Subcutaneous abdominal adipose tissue (tissue), 5 donors: ENCODE measurements around the gene CABLES2.

Source experiments
- H3K27ac ChIP-seq: one replicate; pipeline ENCODE4 v1.7.0; 2013; ENCODE audit warnings: low read depth, mild to moderate bottlenecking, inconsistent platforms, low read length, moderate library complexity
- H3K27me3 ChIP-seq, 5 donors: one replicate each; pipeline ENCODE4 v1.7.0; 2013; ENCODE audit warnings: low read length in 5 of 5, inconsistent platforms in 1 of 5; ENCODE audit not compliant: control insufficient read depth in 5 of 5, insufficient read depth in 4 of 5
- H3K36me3 ChIP-seq, 5 donors: one replicate each; pipeline ENCODE4 v1.7.0; 2013; ENCODE audit warnings: low read length in 5 of 5; ENCODE audit not compliant: control insufficient read depth in 5 of 5, insufficient read depth in 5 of 5
- H3K4me1 ChIP-seq, 5 donors: one replicate each; pipeline ENCODE4 v1.7.0; 2013; ENCODE audit warnings: low read length in 5 of 5, mild to moderate bottlenecking in 3 of 5, moderate library complexity in 1 of 5; ENCODE audit not compliant: control insufficient read depth in 5 of 5, insufficient read depth in 5 of 5
- H3K4me3 ChIP-seq, 5 donors: one replicate each; pipeline ENCODE4 v1.7.0; 2013; ENCODE audit warnings: low read length in 5 of 5, low read depth in 1 of 5
- H3K9ac ChIP-seq, 5 donors: one replicate each; pipeline ENCODE4 v1.7.0; 2013; ENCODE audit warnings: low read length in 5 of 5, mild to moderate bottlenecking in 4 of 5, moderate library complexity in 3 of 5
- H3K9me3 ChIP-seq, 5 donors: one replicate each; pipeline ENCODE4 v1.7.0; 2013; ENCODE audit warnings: low read length in 5 of 5; ENCODE audit not compliant: control insufficient read depth in 5 of 5
- donor health status: healthy.
- donor health status: healthy.
- donor health status: healthy.
- donor health status: healthy.
- donor health status: healthy.

Gene CABLES2

GRCh38 chr20:62396367-62397239 lies 10.5 kb downstream of the CABLES2 start:
- Histone ChIP-seq H3K36me3 (peaks cover 0 to 42% (median 24%) of the 10 kb centered on the region in 5 donors), H3K4me1 (no peaks in the 10 kb centered on the region), H3K27me3 (no peaks in the 10 kb centered on the region), H3K9ac (no peak overlapping the region), H3K9me3 (no peaks in the 10 kb centered on the region), H3K27ac (no peak overlapping the region), H3K4me3 (no peak overlapping the region)

- Histone ChIP-seq H3K36me3 (peaks cover 0 to 52% (median 33%) of the 10 kb centered on the region in 5 donors), H3K9ac (no peak overlapping the region), H3K9me3 (no peaks in the 10 kb centered on the region), H3K4me3 (no peak overlapping the region), H3K27ac (no peak overlapping the region), H3K27me3 (no peaks in the 10 kb centered on the region), H3K4me1 (no peaks in the 10 kb centered on the region)
These were observed 11.5 kb downstream of the CABLES2 start for GRCh38 chr20:62395311-62396242.

- H3K9me3 ChIP-seq, result no peaks in the 10 kb centered on the region
- no peaks in the 10 kb centered on the region for H3K4me1 ChIP-seq
- H3K27me3 ChIP-seq, result no peaks in the 10 kb centered on the region
- H3K36me3 ChIP-seq, result peaks cover 0 to 62% (median 38%) of the 10 kb centered on the region in 5 donors
- H3K27ac ChIP-seq, result no peak overlapping the region
- H3K9ac ChIP-seq, result no peak overlapping the region
- H3K4me3 ChIP-seq, result no peak overlapping the region
These were observed 12.5 kb downstream of the CABLES2 start for GRCh38 chr20:62394248-62395245.

GRCh38 chr20:62393830-62394229 lies 13.3 kb downstream of the CABLES2 start:
- Histone ChIP-seq H3K27me3 (no peaks in the 10 kb centered on the region), H3K27ac (no peak overlapping the region), H3K9me3 (no peaks in the 10 kb centered on the region), H3K36me3 (peaks cover 0 to 70% (median 40%) of the 10 kb centered on the region in 5 donors), H3K9ac (no peak overlapping the region), H3K4me3 (no peak overlapping the region), H3K4me1 (no peaks in the 10 kb centered on the region)

- no peaks in the 10 kb centered on the region for H3K9me3 ChIP-seq
- H3K4me3 ChIP-seq, result no peak overlapping the region
- H3K9ac ChIP-seq, result no peak overlapping the region
- H3K27me3 ChIP-seq, result no peaks in the 10 kb centered on the region
- no peak overlapping the region for H3K27ac ChIP-seq
- H3K36me3 ChIP-seq, result peaks cover 0 to 75% (median 40%) of the 10 kb centered on the region in 5 donors
- peaks cover 0 to under 1% (median under 1%) of the 10 kb centered on the region in 5 donors for H3K4me1 ChIP-seq
These were observed 13.8 kb downstream of the CABLES2 start for GRCh38 chr20:62393335-62393665.

GRCh38 chr20:62392621-62393334 lies 14.3 kb downstream of the CABLES2 start:
- no peak overlapping the region for H3K4me3 ChIP-seq
- H3K4me1 ChIP-seq, result peaks cover 0 to 6% (median 5%) of the 10 kb centered on the region in 5 donors
- peaks cover 0 to 75% (median 42%) of the 10 kb centered on the region in 5 donors for H3K36me3 ChIP-seq
- no peak overlapping the region for H3K9ac ChIP-seq
- H3K27me3 ChIP-seq, result no peaks in the 10 kb centered on the region
- H3K9me3 ChIP-seq, result no peaks in the 10 kb centered on the region
- H3K27ac ChIP-seq, result no peak overlapping the region

GRCh38 chr20:62392077-62392418 lies 15.0 kb downstream of the CABLES2 start:
- H3K27ac ChIP-seq, result no peak overlapping the region
- peaks cover 0 to 72% (median 42%) of the 10 kb centered on the region in 5 donors for H3K36me3 ChIP-seq
- no peak overlapping the region for H3K4me3 ChIP-seq
- H3K9ac ChIP-seq, result no peak overlapping the region
- peaks cover 0 to 12% (median 12%) of the 10 kb centered on the region in 5 donors for H3K4me1 ChIP-seq
- H3K9me3 ChIP-seq, result no peaks in the 10 kb centered on the region
- H3K27me3 ChIP-seq, result no peaks in the 10 kb centered on the region

GRCh38 chr20:62391165-62392076 lies 15.7 kb downstream of the CABLES2 start:
- Histone ChIP-seq H3K36me3 (peaks cover 0 to 69% (median 42%) of the 10 kb centered on the region in 5 donors), H3K27me3 (no peaks in the 10 kb centered on the region), H3K4me1 (peaks cover 0 to 15% (median 12%) of the 10 kb centered on the region in 5 donors), H3K9me3 (no peaks in the 10 kb centered on the region), H3K4me3 (no peak overlapping the region), H3K9ac (no peak overlapping the region), H3K27ac (no peak overlapping the region)
